GM15510 (cell line): Measurements from ENCODE around the gene TCP11.

Experiments used
- POLR2A ChIP-seq: IDR thresholded peaks from 3 replicates; pipeline ENCODE4 v1.6.1; 2011; ENCODE audit warnings: borderline replicate concordance; ENCODE audit not compliant: insufficient read length; ENCODE audit errors: extremely low read depth

TCP11 gene

DNA sequence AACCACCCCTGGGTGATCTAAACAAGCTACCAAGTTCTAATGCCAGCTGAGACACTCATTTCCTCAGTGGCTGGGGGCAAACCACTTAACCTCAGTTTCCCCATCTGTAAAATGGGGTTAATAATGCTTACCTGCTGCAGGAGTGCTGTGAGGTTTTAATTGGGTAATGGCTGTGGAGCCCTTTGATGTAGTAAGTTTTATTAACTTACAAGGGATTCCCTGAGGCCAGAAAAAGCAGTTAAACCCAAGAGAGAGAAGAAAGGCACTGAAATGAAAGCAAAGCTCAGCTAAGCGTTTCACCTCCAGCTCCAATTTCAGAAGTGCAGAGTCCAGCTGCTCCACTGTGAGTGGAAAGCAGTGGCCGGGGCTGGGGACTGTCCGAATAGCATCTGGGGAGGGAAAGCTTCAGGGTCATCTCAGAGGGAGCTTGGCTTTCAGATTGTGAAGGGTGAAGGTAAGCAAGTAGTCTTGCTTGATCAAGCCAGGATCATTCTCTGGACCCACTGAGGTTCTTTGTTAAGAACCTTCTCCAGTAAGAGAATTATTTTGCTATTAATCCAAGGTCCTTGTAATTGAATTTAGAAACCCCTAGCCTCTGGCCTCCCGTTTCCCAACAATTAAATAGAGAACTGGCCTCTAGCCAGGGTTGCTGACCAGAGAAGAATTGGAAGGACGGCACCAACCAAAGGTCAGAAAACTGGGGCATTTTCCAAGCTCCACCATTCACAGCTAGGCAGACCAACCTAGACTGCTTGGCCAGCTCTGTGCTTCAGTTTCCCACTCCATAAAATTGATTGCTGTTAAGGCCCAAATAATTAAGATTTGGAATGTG is 20.9 kb upstream of the TCP11 start:
- TF ChIP-seq POLR2A, result no peak

- TF ChIP-seq POLR2A, result no peak
These were observed 20.1 kb upstream of the TCP11 start for GRCh38 chr6:35161266-35161665.

- TF ChIP-seq POLR2A, result no peak
These were observed 19.5 kb upstream of the TCP11 start for GRCh38 chr6:35160642-35161041.

DNA sequence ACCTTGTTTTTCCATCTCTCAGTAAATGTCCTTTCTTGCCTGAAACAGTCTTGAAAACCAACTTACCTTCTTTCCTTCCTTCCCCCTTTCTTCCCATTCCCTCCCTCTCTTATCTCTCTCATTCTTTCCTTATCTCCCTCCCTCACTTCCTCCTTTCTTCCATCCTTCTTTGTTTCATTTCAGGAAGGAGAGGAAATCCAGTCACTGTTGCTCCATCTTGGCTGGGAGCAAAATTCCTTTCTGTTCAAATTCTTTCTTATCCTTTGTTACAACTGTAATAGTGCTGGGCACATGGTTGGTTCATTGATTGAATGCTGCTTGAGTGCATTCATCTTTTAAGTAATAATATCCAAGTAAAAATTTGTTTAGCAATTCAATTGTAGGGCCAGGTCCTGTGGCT is 17.4 kb upstream of the TCP11 start:
- TF ChIP-seq POLR2A, result no peak

DNA sequence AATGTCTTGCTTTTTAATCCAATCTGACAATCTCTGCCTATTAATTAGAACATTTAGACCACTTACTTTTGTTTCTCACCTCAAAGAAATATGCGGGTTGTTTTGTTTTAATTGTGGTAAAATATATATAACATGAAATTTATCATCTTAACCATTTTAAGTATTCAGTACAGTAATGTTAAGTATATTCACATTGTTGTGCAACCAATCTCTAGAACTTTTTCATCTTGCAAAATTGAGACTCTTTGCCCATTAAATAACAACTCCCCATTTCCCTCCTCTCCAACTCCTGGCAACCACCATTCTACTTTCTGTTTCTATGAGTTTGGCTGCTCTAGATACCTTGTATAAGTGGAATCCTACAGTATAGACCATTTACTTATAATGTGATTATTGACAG is 13.8 kb upstream of the TCP11 start:
- no peak for TF ChIP-seq POLR2A

DNA sequence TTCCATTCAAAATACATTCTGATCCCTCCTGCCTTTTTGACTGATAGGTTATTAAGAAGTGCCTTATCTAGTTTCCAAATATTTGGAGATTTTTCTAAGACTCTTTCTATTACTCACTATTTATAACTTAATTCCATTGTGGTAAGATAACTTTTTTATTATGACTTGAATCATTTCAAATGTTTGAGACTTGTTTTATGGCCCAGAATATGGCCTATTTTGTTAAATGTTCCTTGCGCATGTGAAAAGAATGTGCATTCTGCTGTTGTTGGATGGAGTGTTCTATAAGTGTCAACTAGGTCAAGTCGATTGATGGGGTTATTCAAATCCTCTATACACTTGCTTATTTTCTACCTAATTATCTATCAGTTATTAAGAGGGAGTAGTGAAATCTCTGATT is 13.1 kb upstream of the TCP11 start:
- TF ChIP-seq POLR2A, result no peak

- no peak for TF ChIP-seq POLR2A
These were observed 11.0 kb upstream of the TCP11 start for GRCh38 chr6:35152067-35152707.

DNA sequence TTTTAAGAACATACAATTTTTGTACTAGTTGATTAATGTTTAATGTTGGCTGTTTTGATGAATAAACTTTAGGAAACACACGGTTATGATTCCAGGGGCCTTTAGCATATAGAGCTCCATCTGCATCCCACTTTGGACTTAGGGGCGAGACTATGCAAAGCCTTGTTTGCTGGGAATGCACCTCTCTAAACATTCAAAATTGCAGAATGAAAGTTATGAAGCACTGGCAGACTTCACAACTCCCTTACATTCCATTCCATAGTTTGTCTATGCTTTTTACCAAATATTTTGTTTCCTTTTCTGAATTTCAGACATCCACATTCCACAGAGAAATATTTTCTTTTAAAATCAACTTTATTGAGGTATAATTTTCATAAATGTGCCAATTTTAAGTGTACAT is 10.3 kb upstream of the TCP11 start:
- TF ChIP-seq POLR2A, result no peak

- TF ChIP-seq POLR2A, result no peak
These were observed 8.9 kb upstream of the TCP11 start for GRCh38 chr6:35149891-35150566.

DNA sequence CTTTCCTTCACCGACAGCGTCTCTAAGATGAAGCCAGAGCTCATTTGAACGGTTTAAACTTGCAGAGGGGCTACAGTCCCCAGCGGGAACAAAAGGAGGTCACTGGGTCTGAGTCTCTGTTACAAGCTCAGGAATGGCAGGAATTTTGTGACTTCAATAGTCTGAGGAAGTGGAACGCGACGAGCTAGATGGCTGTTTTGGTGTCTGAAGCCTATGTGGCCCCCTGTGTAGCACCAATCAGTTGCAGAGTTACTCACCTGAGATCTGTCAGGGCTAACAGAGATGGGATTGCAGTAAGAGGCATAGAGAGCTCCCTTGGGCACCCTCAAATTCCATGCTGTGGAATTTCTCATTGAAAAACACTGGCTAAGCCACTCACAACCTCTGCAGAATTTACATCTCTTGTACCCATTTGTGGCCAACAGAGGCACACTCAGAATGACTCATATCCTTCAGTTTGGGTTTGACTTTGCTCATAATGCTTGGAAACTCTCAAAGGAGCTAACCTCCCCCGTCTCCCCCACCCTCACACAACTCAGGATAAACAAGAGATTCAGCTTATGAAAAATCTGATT is 7.1 kb upstream of the TCP11 start:
- TF ChIP-seq POLR2A, result no peak

GRCh38 chr6:35147486-35147885 is 6.3 kb upstream of the TCP11 start:
- no peak for TF ChIP-seq POLR2A

DNA sequence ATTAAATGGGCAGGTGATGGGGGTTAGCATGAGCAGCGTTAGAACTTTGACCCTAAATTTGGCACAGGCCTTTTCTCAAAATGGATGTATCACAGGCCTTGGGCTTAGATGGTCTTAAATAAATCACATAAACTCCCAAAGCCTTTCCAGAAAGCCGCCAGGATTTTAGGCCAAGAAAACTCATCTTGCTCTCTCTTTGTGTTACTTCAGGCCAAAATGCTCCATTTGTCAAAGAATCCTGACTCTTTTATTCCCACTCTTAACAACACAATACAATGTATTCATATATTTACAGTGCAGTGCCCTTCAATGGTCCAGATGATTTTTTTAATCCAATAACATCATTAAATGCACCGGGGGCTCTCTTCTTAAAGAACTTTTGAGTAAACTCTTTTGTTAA is 5.9 kb upstream of the TCP11 start:
- no peak for TF ChIP-seq POLR2A

- TF ChIP-seq POLR2A, result no peak
These were observed 5.3 kb upstream of the TCP11 start for GRCh38 chr6:35146453-35146852.

DNA sequence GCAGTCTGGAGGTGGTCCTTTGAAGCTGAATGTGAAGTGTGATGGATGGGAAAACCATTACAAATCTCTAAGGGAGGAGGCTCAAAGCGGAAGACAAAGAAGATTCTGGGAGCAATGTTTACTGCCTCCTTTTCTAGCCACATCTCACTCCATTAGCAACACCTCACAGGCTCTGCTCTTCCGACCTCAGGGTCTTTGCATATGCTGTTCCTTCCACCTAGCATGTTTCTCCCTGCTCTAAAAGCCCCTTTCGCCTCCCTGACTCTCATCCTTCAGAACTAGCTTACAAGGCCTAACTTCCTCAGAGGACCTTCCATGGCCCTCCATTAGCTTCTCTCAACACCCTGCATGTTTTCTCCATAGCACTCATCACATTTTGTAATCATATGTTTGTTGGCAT is 4.6 kb upstream of the TCP11 start:
- no peak for TF ChIP-seq POLR2A
